ENCODE measurements around the gene TTC29.
"Not testable (repeated sequence)": the region's sequence is repeated elsewhere in the genome, so short reads cannot be mapped to it uniquely, and the experiment has no call there.

Gene TTC29

GRCh38 chr4:146674829-146675570, 270.7 kb downstream of the TTC29 start:
- no peak overlapping the region for H3K27ac ChIP-seq (ENCODE audit: low read length)
- H3K4me3 ChIP-seq (ENCODE audit: low read depth in 1 of 2, low read length in 2 of 2), result no peak overlapping the region
- peaks cover 0 to 2% of the 10 kb centered on the region in 2 donors for H3K9me3 ChIP-seq (ENCODE audit: control insufficient read depth in 1 of 2, low read length in 2 of 2)
- H3K4me1 ChIP-seq (ENCODE audit: control insufficient read depth in 1 of 2, insufficient read depth in 2 of 2, low read length in 2 of 2), result no peaks in the 10 kb centered on the region
- no peaks in the 10 kb centered on the region for H3K36me3 ChIP-seq (ENCODE audit: control insufficient read depth in 1 of 2, insufficient read depth in 2 of 2, low read length in 2 of 2)
- no peaks in the 10 kb centered on the region for H3K27me3 ChIP-seq (ENCODE audit: low read depth, low read length)

- not testable (repeated sequence) for H3K9me3 ChIP-seq (ENCODE audit: control insufficient read depth in 1 of 2, low read length in 2 of 2); H3K27ac ChIP-seq (ENCODE audit: low read length); H3K36me3 ChIP-seq (ENCODE audit: control insufficient read depth in 1 of 2, insufficient read depth in 2 of 2, low read length in 2 of 2); H3K27me3 ChIP-seq (ENCODE audit: low read depth, low read length); H3K4me3 ChIP-seq (ENCODE audit: low read depth in 1 of 2, low read length in 2 of 2); H3K4me1 ChIP-seq (ENCODE audit: control insufficient read depth in 1 of 2, insufficient read depth in 2 of 2, low read length in 2 of 2)
These were observed 281.7 kb downstream of the TTC29 start for GRCh38 chr4:146663968-146664311.

GRCh38 chr4:146661367-146661766, 284.3 kb downstream of the TTC29 start:
- Histone ChIP-seq H3K4me1 (ENCODE audit: control insufficient read depth in 1 of 2, insufficient read depth in 2 of 2, low read length in 2 of 2) (no peaks in the 10 kb centered on the region), H3K4me3 (ENCODE audit: low read depth in 1 of 2, low read length in 2 of 2) (no peak overlapping the region), H3K36me3 (ENCODE audit: control insufficient read depth in 1 of 2, insufficient read depth in 2 of 2, low read length in 2 of 2) (no peaks in the 10 kb centered on the region), H3K9me3 (ENCODE audit: control insufficient read depth in 1 of 2, low read length in 2 of 2) (no peaks in the 10 kb centered on the region), H3K27ac (ENCODE audit: low read length) (no peak overlapping the region), H3K27me3 (ENCODE audit: low read depth, low read length) (no peaks in the 10 kb centered on the region)

Data from muscle layer of duodenum (tissue), 2 donors.